ENCODE measurements around the gene CXorf51B.
"Not testable (repeated sequence)": the region's sequence is repeated elsewhere in the genome, so short reads cannot be mapped to it uniquely, and the experiment has no call there.

The CXorf51B gene

GRCh38 chrX:146809471-146809870 is at the start of gene CXorf51B:
TSS of gene CXorf51B (plus strand) at chrX:146809771. CDS start at chrX:146809792, 21 bp downstream.
- DNase-seq = not testable (repeated sequence)

- not testable (repeated sequence) for DNase-seq
Observed at GRCh38 chrX:146814644-146815043, 5.1 kb downstream of the CXorf51B start, which contains the start of gene CXorf51A. TSS of gene CXorf51A (minus strand) at chrX:146814744. CDS start at chrX:146814723, 21 bp downstream.

DNA sequence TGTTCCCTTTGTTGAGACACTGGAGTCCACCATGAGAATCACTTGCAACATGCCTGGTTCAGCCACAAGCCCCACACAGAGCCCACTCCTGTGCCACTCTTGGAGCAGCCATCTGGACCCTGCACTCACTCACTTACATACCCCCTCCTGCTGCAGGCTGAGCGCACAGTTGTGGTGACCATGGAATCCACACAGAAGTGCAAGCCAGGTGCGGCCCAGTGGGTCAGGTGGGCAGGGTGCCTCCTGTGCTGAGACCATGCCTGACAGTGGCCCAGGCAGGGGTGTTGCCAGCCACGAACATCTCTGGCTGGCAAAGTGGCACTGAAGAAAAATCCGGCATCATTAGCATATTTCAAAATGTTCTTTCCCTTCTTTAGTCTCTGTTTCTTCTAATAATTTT is 22.4 kb downstream of the CXorf51B start:
- no peak for DNase-seq

- DNase-seq = no peak
Observed at GRCh38 chrX:146854281-146854680, 44.7 kb downstream of the CXorf51B start.

Data from suppressor macrophage treated with lipopolysaccharide for 1 hour (primary cell).